Measurements from ENCODE around the gene ERMAP.
"Not testable (repeated sequence)": the region's sequence is repeated elsewhere in the genome, so short reads cannot be mapped to it uniquely, and the experiment has no call there.

The ERMAP gene

DNA sequence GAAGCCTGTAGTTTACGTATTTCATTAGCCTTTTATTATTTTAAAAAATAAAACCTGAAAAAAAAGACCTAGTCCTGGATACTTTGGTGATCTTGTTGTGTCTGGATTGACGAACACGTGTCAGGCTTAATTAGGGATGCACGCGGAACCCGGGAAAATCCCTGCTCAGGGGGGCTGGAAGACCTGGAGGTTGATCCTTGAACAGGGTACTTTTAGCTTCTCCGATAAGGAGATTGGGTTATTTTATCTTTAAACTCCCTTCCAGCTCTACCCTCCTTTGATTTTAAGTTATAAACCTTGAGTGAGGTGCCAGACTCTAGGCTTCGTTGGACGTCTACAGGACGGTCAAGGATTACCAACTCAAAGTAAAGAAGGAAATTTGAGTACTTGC, 28.9 kb downstream of the ERMAP start:
- DNase-seq: no peak

DNA sequence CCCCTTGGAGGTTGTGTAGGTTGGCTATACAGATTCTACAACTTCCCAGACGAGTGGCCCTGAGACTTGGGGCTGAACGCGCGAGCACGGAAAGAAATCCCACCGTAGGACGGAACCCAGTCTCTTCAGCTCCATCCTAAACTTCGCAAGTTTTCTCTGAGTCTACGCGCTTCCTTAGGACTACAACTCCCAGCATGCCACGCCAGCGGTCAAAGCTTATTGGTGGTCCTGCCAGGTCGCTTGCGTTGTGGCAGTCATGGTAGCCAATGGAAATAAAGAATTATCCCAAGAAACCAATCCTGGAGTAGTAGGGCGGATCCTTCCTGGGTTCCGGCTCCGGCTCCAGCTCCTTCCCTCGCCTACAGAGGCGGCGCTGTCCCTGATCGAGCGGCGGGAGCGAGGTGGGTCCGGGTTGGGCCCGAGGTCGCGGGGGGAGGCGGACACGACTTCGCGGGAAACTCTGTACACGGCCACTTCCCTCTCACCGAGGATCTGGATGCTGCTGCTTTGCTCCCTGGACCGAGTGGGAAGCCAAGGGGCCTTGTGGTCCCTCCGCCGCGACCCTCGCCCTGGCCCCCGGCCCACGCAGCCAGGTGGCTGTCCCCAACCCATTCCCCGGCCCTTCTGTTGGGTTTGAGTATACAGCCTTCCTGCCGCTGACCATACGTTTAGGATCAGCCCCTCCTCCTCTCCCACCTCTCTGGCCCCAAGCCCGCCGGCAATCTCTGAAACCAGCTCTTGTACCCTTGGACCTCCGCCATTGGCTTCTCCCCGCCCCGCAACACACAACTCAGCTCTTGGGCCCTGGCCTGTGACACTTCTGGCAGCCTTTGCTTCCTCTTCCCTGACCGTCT, 29.6 kb downstream of the ERMAP start, which contains the start of gene ZNF691:
ZNF691 (plus strand) TSS at position 357 of the 854 bp plus-strand sequence. CDS start 3,046 bp downstream, outside the sequence.
- DNase-seq: peak; percentile 97

DNA sequence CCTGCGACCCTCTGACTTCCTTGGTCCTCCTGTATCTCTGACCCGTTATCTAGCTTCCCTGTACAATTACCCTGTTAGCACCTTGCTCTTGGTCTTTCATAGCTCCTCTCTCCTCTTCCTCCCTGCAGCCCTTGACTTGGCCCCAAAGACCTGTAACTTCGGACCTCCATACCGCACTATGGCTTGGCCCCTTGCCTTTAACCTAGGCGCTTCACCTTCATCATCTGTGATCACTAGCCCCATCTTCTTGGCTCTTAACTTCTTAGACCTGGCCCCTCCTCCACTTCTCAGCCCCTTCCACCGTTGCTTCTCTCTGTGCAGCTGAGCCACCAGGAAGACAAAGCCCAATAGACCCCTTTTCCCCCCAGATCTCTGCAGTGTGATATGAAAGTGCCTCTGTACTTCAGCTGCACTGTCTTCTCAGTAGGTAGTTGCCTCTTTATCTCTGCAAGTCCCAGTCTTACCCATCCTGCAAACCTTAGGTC, 30.2 kb downstream of the ERMAP start:
- no peak for DNase-seq

DNA sequence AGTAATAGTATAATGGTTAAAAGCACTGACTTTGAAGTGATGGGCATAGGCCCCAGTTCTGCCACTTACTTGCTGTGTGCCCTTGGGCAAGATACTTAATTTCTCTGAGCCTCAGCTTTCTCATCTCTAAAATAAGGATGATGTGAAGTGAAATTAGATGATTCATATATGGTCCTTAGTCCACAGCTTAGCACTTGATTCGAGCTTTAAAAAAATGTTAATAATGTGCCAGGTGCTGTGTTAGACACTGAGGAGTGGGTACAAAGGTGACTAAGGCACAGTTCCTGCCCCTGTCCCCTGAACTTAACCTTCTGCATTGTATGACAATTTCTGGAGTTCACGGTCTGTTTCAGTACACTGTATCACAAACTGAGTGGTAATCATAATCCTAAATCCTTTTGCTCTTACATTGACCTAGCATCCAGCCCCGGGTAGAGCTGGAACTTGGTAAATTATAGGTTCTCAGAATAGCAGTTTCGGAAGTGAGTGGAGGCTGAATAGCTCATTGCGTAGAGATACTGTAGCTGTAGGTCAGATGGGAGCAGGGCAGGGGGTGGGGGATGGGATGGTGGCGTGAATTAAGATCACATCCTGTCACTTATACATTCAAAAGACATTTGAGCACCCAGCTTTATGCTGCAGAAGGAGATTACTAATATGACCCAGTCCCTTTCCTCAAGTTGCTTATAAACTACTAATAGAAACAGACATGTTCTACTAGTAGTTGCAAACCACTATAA, 31.0 kb downstream of the ERMAP start:
- DNase-seq: no peak

DNA sequence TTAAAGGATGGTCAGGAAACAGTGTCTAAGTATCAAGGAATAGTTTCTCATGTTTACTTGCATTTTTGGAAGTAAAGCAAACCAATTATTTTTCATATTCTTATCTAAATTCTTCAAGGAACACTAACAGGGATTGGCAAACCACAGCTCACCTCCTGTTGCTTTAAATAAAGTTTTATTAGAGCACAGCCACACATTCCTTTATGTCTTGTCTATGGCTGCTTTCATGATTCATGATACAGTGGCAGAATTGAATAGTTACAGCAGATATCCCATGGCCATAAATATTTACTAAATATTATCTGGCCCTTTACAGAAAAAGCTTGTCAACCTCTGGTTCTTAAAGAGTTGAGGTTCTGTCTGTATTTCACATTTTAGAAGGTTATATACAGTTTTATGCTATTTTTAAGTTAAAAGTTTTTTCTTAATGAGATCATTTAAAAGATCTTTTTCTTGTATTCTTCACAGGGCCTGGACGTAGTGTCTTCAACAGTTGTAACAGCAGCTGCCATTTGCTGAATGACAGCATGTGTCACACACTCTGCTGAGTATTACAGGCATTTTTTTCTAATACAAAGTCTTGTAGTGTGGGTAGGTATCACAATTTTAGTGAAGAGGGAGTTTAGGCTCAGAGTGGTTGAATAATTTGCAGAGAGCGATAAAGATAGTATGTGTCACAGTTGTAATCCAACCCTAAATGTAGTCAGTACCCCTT, 32.1 kb downstream of the ERMAP start:
- DNase-seq: no peak

DNA sequence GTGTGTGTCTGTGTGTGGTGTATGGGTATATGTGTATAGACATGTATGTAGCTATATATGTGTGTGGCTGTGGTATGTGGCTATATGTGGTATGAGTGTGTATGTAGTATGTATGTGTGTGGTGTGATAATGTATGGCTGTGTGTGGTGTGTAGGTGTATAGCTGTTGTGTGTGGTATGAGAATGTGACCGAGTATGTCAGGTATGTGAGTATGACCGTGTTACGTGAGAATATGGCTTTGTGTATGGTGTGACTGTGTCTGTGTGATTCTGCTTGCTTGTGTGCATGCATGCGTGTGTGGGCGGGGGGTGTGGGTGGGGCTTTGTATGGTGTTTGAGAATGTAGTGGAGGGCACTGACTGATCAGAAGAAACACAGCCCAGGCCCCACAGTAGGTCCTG, 33.0 kb downstream of the ERMAP start:
- no peak for DNase-seq

DNA sequence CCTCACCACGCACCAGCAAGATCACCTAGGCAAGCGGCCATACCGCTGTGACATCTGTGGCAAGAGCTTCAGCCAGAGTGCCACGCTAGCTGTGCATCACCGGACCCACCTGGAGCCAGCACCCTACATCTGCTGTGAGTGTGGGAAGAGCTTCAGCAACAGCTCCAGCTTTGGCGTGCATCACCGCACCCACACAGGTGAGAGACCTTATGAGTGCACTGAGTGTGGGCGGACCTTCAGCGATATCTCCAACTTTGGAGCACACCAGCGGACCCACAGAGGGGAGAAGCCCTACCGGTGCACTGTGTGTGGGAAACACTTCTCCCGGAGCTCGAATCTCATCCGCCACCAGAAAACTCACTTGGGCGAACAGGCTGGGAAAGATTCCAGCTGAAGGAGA, 34.5 kb downstream of the ERMAP start:
- no peak for DNase-seq

DNA sequence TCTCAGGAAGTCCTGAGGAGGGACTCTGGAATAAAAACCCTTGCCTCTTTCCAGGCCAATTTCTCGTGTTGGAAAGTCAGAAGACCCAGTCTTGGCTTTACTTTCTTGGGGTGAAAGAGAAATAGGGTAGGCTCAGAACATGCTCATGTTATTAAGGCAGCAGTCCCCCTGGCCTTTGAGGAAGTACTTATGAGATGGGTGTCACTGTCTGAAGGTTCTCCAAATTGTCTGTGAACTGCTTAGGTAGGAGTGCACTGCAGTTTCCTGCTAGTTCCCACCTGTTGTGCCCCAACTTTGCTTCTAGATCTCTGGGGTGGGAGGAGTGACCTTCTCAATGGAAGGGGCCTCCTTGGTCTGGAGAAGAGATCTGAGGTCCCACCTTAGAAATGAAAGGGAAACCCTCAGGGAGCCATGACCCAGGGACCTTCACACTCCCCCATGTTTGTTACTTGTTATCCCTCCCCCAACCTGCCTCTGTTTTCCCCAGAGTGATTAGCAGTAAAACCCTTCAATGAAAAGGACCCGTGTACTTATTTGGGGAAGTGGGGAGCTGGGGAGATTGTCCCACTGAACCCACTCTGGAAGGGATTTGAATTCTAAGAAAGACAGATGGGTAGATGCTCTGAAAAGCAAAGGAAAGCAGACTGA, 35.2 kb downstream of the ERMAP start:
- DNase-seq: no peak

DNA sequence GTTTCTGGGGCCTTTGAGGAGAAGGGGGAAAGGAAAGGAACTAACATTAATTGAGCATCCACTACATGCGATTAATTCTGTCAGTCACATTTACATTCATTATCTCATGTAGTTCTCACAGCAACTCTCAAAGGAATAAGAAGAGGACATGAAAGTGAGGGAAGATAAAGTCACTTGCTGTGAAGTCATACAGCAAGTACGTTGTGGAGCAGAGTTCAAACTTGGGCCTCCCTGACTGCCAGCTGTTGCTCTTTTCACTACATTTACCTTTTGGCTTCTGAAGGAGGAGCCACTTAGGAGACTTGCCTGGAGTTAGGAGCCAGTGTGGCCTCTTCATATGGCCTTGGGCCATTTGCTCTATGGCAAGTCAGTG, 35.7 kb downstream of the ERMAP start:
- DNase-seq: no peak

DNA sequence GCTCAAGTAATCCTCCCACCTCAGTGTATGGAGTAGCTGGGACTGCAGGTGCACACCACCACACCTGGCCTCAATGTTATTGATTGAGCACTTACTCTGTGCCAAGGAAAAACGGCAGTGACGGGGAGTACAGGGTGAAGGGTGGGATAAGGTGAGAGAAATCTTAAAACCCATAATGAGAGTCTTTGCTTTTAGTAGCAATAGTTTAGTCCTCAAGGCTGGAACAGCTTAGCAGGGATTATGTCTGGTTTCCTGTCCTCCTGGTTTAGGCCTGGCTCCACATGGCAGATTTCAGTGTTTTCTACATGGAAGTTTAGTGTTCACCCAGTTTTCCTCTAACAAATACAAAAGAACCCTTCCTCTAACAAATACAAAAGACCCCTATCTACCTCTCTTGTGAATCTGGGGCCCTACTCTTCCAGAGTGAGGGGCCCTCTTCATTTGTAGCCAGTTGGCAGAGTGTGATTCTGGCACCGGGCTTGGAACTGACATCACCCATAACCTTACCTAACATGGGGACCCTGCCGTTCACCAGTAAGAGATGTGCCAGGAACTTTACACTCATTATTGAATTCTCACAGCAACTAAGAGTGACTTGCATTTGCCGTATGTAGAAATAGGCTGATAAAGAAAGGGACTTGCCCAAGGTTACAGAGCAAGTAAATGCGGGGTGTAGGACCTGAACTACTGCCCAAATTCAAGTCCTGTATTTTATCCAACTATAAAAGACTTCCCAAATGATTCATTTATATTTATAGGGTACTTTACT, 36.4 kb downstream of the ERMAP start:
- no peak for DNase-seq

DNA sequence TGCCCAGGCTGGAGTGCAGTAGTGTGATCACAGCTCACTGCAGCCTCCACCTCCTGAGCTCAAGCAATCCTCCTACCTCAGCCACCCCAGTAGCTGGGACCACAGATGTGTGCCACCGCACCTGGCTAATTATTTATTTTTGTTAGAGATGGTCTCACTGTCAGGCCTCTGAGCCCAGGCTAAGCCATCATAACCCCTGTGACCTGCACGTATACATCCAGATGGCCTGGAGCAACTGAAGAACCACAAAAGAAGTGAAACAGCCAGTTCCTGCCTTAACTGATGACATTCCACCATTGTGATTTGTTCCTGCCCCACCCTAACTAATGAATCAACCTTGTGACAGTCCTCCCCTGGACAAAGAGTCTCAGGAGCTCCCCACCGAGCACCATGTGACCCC, 39.6 kb downstream of the ERMAP start:
- DNase-seq: not testable (repeated sequence)

DNA sequence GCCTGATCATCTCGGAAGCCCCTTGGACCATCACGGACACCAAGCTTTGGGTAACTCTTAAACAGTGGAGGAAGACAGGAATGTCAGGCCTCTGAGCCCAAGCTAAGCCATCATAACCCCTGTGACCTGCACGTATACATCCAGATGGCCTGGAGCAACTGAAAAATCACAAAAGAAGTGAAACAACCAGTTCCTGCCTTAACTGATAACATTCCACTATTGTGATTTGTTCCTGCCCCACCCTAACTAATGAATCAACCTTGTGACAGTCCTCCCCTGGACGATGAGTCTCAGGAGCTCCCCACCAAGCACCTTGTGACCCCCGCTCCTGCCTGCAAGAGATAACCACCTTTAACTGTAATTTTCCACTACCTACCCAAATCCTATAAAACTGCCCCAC, 42.4 kb downstream of the ERMAP start:
- not testable (repeated sequence) for DNase-seq

DNA sequence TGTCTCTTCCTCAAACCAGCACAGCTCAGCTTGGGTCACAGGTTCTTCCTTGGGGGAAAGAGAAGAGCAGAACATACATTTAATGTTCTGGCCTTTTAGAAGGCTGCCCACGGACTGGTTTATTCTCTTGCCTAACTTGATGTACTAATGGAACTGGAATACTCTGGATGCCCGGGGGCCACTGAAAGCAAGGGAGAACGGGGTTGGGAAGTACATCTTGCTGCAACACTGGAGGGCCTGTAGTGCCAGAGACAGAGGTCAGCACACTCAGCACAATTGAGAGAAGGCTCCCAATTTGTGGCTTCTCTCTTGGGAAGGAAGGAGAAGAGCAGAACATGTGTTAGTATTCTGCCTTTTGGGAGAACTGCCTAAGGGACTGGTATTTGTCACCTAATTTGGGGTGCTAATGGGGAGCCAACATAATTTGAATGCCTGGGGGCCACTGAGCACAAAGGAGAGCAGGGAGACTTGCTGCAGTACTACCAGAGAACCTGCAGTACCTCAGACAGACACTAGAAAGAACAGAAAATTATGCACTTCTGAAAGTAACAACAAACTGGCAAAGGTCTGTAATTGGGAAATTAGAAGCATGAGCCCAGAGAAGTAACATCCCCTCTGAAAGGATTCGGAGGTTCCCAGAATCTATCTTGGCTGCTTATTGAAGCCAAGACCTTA, 43.6 kb downstream of the ERMAP start:
- no peak for DNase-seq

DNA sequence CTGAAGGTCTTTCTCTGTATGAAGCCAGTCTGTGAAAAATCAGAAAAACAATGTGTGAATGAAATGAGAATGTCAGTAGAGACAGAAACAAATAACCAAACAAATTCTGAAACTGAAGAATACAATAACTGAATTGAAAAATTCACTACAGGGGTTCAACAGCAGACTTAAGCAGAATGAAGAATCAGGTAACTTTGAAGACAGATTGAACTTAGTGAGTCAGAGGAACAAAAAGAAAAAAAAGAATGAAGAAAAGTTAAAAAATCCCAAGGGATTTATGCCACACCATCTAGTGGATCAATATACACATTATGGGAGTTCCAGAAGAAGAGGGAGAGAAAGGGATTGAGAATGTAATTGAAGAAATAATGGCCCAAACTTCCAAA, 44.1 kb downstream of the ERMAP start:
- no peak for DNase-seq

DNA sequence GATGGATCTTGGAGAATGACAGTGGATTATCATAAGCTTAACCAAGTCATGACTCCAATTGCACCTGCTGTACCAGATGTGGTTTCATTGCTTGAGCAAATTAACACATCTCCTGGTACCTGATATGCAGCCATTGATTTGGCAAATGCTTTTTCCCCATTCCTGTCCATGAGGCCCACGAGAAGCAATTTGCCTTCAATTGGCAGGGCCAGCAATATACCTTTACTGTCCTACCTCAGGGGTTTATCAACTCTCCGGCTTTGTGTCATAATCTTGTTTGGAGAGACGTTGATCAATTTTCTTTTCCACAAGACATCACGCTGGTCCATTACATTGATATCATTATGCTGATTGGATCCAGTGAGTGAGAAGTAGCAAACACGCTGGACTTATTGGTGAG, 49.6 kb downstream of the ERMAP start:
- DNase-seq: no peak

DNA sequence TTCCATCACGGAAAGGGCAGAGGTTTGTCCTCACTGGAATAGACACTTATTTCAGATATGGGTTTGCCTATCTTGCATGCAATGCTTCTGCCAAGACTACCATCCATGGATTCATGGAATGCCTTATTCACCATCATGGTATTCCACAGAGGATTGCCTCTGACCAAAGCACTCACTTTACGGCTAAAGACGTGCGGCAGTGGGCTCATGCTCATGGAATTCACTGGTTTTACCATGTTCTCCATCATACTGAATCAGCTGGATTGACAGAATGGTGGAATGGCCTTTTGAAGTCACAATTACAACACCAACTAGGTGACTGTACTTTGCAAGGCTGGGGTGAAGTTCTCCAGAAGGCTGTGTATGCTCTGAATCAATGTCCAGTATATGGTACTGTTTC, 51.5 kb downstream of the ERMAP start:
- DNase-seq: not testable (repeated sequence)

DNA sequence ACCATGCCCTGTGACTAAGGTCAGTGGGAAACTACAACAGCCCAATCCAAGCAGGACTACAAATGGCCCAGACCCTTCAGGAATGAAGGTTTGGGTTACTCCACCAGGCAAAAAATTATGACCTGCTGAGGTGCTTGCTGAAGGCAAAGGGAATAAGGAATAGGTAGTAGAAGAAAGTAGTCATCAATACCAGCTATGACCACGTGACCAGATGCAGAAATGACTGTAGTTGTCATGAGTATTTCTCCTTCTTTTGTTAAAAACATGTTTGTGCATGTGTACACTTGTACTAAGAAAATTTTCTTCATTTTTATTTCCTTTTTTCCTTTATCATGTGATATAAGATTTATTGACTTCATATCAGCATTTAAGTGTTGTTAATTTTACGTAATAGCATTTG, 52.3 kb downstream of the ERMAP start:
- not testable (repeated sequence) for DNase-seq

DNA sequence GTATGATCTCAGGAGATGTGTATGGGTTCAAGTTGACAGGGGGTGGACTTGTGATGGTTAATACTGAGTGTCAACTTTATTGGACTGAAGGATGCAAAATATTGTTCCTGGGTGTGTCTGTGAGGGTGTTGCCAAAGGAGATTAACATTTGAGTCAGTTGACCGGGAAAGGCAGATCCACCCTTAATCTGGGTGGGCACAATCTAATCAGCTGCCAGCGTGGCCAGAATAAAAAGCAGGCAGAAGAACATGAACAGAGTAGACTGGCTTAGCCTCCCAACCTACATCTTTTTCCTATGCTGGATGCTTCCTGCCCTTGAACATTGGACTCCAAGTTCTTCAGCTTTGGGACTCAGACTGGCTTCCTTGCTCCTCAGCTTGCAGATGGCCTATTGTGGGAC, 52.8 kb downstream of the ERMAP start:
- DNase-seq: not testable (repeated sequence)

DNA sequence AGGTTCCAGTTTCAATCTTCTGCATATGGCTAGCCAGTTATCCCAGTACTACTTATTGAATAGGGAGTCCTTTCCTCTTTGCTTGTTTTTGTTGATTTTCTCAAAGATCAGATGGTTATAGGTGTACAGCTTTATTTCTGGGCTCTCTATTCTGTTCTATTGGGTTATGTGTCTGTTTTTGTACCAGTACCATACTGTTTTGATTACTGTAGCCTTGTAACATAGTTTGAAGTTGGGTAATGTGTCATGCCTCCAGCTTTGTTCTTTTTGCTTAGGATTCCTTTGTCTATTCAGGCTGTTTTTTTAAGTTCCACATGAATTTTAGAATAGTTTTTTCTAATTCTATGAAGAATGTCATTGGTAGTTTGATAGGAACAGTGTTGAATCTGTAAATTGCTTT, 56.2 kb downstream of the ERMAP start:
- DNase-seq: not testable (repeated sequence)

DNA sequence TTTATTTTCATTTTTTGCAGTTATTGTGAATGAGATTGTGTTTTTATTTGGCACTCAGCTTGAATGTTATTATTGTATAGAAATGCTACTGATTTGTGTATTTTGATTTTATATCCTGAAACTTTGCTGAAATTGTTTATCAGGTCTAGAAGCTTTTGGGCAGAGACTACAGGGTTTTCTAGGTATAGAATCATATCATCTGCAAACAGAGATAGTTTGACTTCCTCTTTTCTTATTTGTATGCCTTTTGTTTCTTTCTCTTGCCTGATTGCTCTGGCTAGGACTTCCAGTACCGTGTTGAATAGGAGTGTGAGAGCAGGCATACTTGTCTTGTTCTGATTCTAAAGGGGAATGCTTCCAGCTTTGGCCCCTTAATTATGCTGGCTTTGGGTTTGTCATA, 56.7 kb downstream of the ERMAP start:
- no peak for DNase-seq

DNA sequence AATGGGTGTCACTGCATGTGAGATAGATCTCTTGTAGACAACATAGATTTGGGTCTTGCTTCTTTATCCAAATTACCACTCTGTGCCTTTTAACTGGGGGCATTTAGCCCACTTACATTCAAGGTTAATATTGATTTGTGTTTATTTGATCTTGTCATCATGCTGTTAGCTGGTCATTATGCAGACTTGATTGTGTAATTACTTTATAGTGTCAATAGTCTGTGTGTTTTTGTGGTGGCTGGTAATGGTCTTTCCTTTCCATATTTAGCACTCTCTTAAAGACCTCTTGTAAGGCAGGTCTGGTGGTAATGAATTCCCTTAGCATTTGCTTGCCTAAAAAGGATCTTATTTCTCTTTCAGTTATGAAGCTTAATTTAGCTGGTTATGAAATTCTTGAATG, 59.1 kb downstream of the ERMAP start:
- no peak for DNase-seq

DNA sequence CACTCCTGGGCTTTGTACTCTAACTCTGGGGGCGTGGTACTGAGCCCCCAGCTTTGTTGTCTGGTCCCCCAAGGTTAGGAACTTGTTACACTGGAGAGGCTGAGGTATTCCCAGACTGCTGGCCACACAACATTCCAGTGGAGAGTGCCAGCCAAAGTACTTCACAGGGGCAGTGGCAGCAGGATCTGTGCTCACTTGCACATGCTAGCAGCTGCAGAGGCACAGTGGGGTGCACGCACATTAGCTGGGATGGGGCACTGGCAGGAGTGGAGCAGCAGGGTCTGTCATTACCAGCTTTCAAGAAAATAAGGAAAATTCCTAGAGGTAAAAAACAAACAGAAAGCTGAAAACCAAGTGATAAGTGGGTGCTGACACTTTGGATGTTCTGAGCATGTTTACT, 60.5 kb downstream of the ERMAP start:
- DNase-seq: no peak

Measured in NCI-H2171 (cell line).